Embryonic facial prominence (tissue), 1 donor: ENCODE results near the gene LZTR1.
"Not testable (repeated sequence)": the region's sequence is repeated elsewhere in the genome, so short reads cannot be mapped to it uniquely, and the experiment has no call there.

ENCODE experiments used
- DNase-seq: peaks from one replicate; pipeline ENCODE4 v3.0.0-alpha.2; 2016; ENCODE audit errors: extremely low spot score

The LZTR1 gene

GRCh38 chr22:21032868-21033688 is 51.0 kb downstream of the LZTR1 start:
- no peak for DNase-seq

GRCh38 chr22:21033895-21034294 is 51.8 kb downstream of the LZTR1 start:
- DNase-seq: no peak

- no peak for DNase-seq
Measured at GRCh38 chr22:21034989-21035388, 52.9 kb downstream of the LZTR1 start.

GRCh38 chr22:21038405-21038804 is 56.3 kb downstream of the LZTR1 start:
- DNase-seq: no peak

- not testable (repeated sequence) for DNase-seq
Measured at GRCh38 chr22:21039158-21039557, 57.1 kb downstream of the LZTR1 start.

GRCh38 chr22:21041937-21042336 is 59.8 kb downstream of the LZTR1 start:
- no peak for DNase-seq

- DNase-seq: no peak
Measured at GRCh38 chr22:21042978-21043859, 61.1 kb downstream of the LZTR1 start.

GRCh38 chr22:21043860-21044535 is 61.9 kb downstream of the LZTR1 start:
- DNase-seq: no peak

- DNase-seq: no peak
Measured at GRCh38 chr22:21044931-21045584, 63.0 kb downstream of the LZTR1 start.

- peak; percentile 84 for DNase-seq
Measured at GRCh38 chr22:21045585-21046294, 63.6 kb downstream of the LZTR1 start, which contains the start of gene LRRC74B. TSS of gene LRRC74B (plus strand) at chr22:21045946. CDS start at chr22:21045987, 41 bp downstream.

- no peak for DNase-seq
Measured at GRCh38 chr22:21047035-21047661, 65.1 kb downstream of the LZTR1 start.

GRCh38 chr22:21047730-21048129 is 65.6 kb downstream of the LZTR1 start:
- DNase-seq: no peak

- DNase-seq: not testable (repeated sequence)
Measured at GRCh38 chr22:21048448-21048847, 66.4 kb downstream of the LZTR1 start.
